ENCODE measurements around the gene DIP2C.
A peak's percentile ranks its signal among the peaks of the same experiment; 100 is the strongest.
"Not testable (repeated sequence)": the region's sequence is repeated elsewhere in the genome, so short reads cannot be mapped to it uniquely, and the experiment has no call there.

Gene DIP2C

DNA sequence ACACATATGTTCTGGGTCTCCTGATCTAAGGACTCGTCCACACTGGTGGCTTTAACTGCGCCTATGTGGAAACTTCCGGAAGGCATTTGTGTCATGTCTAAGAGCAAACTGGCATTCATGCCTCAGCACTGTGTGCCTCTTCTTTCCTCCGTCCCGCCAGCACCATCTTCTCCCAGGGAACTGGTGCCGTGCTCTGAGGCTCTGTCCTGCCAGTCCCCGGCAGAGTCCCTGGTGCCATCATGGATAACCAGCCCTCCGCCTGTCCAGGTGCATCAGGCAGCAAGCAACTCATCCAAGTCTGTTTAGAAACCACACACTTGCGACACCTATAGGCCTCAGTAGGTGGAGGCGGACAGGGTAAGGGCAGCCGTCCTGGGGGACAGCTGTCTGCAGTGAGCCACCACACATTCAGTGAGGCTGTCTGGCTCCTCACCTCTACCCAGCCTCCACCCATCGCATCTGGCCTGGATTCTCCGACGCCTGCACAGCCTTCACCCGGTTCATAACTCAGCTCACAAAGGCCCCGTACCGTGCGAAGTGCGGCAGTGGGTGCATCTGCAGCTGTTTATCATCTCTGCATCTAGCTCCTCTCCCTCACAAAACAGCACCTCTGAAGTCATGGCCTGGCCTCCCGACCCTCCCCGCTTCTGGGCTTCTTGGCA, 162.7 kb downstream of the DIP2C start:
- DNase-seq: no peak

DNA sequence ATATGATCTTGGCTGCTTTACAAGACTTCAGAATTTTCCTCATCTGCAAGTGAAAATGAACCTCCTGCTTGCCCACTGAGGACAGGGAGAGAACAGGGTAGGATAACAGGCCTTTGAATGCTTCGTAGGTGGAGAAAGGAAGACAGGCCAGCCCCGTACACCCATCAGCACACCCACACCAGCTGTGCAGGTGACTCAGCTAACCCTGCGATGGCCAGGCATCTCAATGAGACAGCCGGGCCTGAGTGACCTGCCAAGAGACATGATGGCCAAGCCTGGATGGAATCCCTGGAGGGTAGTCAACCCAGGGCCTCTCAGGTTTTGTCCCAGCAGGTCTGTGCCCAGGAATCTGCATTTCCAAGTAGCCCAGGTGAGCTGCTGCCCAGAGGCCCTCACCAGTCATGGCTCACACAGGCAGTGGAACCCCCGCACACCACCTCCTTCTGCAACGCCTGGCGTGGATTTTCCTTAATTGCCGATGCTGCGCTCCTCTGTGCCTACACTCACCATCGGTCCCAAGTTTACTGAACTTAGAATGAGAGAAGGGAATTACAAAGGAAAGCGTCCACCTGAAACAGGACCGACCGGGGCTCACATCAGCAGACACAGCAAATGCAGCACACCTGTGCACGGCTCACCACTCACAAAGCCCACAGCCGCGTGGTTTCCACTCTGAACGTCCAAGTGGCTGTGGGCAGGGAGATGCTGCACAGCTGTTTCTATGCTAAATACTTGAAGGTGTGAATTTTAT, 163.7 kb downstream of the DIP2C start:
- no peak for DNase-seq

DNA sequence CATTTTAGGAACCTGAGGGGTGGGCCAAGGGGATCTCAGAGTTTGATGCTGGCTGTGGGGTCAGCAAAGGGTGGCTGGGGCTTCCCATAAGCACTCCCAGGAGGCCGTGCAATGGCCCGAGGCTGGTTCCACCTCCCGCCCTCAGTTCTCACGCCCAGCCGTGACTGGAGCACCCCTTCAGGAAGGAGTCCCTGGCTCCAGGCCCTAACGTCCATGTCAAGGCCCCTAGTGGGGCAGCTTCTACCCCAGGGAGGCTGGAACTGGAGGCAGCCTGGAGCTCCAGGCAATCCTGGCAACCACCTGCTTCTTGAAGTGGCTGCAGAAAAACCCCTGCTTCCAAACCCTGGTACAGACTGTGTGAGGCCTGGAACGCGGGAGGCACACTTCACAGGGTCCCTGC, 165.5 kb downstream of the DIP2C start:
- no peak for DNase-seq

DNA sequence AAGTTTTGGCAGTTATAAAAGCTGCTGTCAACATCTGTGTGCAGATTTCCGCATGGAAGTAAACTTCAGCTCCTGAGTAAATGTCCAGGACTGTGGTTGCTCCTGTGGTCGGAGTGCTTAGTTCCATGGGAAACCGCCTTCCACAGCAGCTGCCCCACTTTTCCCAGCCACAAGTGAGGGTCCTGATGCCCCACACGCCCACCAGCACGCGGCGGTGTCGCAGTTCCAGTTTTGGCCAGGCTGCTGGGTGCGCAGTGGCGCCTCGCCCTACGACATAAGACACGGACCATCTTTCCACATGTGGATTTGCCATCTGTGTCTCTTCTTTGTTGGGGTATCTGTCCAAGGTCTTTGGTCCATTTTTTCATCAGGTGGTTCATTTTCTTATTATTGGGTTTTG, 167.1 kb downstream of the DIP2C start:
- no peak for DNase-seq

DNA sequence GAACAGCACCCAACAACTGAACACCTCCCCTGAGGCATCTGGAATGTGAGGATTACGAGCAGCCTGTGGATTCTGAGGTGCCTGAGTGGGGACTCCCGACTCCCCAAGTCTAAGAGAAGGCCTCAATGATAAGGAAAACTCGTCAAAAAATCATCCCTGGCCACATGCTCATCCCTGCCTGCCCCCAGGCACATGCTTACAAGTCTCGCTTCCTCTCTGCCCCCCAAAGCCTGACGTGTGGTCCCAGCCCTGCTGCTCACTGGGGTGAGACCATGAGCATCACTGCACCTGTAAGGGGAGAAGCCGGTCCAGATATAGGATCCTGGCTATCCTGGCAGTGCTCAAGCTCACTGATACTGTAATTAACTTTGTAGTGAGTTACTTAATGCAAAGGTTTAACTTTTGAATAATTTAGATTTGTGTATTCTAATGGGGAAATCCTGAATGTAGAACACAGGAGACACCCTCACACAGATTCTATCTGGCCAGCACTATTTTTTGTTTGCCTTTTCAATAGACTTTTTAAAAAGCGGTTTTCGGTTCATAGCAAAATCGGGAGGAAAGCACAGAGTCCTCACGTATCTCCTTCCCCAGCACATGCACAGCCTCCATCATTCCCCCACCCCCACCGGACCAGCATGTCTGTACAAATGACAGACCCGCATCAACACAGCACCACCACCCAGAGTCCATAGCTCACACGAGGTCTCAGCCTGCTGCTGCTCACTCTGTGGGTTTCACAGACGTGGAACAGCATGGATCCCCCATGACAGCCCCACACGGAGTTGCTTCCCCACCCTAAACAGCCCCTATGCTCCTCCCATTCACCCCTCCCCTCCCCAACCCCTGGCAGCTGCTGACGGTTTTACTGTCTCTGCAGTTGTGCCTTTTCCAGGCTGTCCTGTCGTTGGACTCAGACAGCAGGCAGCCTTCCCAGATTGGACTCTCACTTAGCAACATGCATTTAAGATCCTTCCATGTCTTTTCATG, 167.9 kb downstream of the DIP2C start:
- DNase-seq: no peak

DNA sequence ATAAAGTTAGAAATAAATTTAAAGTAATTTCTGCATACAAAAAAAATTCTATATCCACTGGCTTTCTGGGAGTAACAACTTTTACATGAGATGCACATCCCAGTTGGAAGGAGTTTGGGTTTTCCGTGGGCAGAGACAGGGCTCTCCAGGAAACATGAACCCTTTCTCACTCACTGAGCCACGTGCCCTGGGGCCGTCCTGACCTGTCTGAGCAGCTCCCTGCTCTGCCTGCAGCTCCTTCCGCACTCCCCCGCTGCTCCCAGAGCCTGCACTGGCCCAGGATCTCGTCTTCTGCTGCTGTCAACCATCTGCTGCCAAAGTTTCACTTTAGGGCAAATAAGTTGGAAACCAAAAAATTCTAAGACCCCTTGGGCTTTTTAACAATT, 169.1 kb downstream of the DIP2C start:
- no peak for DNase-seq

DNA sequence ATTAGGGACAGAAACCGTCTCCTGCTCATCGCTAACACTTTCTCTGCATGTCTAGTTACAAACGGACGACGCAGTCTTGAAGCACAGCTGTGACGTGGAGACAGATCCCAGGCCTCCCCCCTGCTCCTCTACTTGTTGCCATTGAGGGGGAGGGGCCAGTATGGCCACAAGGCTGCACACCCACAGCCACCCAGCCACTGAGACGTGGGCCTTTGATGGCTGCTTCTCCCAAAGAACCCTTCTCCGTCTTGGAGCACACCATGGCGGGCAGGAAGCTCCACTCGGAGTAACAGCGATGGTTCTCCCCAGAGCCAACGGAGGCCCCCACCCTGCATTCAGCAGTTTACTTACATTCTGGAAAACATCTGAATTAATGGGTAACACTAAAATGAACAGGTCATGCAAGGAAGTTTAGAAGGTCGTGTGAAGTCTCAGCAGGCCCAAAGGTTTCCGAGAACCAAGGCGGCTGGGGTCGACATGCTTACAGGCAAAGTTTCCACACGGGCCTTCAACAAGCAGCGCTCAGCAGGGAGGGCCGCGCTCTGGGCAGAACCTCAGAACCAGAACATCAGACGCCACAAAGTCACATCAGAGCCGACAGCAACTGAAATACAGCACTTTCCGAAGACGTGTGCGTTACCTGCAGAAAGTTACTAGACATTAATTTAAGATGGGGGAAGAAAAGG, 169.6 kb downstream of the DIP2C start:
- DNase-seq: no peak

DNA sequence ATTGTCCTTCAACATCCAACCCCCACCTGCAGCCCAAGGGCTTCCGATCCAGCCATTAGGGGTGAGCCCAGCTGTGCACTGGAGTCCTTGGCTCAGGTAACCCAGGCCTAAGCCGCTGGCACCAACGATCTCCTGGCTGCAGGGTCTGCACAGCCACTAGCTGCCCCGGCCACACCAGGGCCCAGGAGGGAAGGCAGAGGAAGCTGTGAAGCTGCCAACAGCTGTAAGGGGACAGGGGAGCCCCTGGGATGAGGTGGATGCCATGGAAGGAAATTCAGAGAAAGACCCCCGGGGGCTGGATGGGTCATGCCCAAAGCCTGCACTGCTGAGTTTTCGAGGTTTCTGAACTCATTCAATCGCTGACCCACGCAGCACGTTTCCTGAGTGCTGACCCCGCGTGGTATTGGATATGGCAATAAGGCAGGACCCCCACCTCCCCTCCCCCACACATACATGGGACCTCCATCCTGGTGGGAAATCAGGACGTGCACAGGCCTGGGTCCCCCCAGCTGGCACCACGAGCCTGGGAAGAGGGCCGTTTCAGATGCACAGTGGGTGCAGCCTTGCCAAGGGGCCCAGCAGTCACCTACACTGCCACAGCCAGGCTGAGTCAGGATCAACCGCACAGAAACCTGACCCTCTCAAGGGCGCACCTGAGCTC, 170.3 kb downstream of the DIP2C start:
- DNase-seq: no peak

DNA sequence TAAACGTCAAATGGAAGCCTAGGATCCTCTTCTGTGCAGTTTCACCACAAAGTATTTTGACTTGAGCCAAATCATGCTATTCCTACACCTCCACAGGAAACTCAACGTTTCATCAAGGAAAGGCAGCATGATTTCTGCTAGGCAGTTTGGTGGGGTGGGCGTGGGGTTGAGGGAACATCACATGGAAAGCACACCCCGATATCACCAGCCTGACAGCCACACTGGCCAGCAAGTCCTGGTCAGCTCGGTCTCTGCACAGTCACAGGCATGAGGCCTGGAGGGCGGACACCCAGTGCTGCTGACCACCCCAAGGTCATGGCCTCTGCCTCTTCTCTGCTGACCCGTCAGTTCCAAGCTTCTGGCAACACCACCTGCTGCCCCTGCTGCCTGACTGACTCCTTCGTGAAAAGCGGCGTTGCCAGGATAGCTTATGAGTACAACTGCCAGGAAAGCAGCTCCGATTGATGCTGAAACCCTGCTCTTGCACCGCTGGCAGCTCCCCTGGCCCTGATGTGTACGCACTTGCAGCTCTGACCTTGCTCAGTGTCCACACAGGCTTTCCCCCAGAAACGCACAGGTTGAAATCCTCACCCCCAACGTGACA, 171.5 kb downstream of the DIP2C start:
- no peak for DNase-seq

DNA sequence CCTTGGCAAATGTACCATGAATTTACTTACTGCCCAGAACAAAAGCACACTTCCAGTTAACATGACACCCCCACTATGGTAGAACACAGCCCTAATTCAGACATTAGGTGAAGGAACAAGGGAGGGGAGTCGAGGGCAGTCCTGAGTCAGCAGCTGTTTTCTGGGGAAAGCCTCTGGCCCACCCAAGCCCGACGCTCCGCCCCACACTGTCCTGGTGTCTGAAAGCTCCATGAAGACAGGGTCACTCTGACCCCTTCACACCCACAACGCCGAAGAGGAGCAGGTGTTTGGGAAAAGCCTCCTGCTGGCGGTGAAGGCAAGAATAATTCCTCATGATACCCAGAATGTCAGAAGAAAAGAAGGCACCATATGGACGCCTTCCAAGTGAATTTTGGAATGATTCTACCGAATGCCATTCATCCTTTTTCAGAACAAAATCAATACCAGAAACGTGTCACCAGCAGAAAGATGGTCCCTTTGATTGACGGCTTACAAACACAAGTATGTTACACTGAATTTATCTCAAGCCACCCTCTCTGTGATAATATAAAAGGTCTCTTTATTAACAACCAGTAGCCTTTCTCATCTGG, 172.1 kb downstream of the DIP2C start:
- no peak for DNase-seq

DNA sequence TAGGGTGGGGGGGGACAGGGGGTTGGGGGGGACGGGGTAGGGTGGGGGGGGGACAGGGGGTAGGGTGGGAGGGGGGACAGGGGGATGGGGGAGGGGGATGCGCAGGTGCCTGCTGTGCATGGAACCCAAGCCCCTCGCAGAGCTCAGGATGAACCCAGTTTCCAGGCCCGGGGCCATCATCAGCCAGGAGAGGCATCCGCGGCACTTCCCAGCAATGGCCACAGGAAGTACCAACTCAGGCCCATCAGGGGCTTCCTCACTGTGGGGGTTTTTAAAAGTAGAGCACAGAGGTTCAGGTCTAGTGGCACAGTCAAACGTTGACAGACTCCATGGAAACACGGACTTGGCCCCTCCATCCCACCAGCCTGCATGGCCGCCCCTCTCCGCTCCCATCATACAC, 172.7 kb downstream of the DIP2C start:
- DNase-seq: no peak

DNA sequence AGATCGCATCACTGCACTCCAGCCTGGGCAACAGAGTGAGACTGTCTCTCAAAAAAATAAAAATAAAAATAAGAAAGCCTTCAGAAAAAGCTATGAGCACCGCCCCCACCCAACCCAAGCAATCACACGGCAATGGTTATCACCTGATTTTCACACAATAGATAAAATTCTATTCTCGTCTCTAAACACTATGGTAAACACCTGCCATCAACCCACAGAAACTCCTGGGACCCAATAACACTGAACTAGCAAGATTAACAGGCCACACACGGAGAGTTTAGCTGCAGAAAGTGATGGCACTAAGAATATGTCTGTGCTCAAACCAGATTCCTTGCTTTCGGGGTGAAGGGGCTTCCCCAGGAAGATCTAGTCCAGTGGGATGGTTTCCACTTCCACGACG, 173.8 kb downstream of the DIP2C start:
- DNase-seq: no peak

DNA sequence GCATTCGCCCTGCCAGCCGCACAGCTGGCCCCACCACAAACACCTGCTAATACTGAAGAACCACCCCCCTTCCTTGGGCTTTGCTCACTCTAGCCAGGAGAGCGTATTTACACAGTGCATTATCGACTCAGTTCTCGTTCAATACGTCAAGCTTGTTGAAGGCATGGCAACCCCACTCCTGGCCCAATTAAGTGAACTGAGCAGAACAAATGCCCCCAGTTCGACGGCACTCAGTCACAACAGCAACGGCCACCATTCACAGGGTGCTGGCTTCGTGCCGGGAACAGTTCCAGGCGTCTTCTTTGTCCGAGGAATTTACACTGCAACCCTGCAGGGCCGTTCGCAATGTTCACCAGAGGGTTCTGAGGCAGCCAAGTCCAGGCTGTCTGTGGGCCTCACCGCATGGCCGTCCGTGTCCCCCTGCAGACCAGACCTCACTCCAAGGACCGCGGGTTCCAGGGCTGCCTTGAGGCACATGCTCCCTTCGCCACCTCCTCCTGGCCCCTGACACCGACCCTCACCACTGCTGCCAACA, 175.3 kb downstream of the DIP2C start:
- no peak for DNase-seq

DNA sequence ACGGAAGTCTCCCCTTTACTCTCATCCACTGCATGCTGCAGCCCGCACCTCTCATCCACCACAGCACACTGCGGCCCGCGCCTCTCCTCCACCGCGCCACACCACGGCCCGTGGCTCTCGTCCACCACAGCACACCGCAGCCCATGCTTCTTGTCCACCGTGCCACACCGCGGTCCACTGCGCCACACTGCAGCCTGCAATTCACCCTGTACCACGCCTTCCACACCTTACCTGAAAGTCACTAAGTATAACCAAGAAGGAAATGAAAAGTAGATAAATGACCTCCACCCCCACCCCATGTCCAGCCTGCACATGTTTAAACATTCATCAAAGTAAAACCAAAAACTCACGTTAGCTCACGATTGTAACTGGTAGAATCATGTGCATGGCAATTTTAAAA, 176.1 kb downstream of the DIP2C start:
- no peak for DNase-seq

DNA sequence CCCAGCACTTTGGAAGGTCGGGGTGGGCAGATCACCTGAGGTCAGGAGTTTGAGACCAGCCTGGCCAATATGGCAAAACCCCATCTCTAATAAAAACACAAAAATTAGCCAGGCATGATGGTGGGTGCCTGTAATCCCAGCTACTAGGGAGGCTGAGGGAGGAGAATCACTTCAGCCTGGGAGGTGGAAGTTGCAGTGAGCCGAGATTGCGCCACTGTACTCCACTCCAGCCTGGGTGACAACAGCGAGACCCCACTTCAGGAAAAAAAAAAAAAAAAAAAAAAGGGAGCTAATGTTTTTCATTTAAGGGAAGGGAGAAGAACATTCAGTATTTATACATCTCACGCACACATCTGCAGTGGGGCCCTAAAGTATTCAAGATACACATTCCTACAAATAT, 176.8 kb downstream of the DIP2C start:
- DNase-seq: not testable (repeated sequence)

DNA sequence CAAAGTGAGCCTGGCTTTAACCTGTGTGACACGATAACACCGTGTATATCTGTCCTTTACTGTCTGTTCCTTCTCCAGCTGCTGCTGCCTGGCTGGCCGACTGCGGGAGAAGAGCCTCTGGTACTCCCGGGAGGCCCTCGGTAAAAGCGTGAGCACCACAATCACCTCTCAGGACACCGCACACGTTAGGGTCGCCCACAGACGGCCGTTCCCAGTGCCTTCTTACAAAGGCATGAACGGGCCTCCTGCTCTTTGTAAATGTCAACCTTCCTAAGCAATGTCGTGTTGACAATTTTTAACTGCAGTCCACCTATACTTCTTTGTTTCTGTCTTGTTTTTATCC, 177.6 kb downstream of the DIP2C start:
- no peak for DNase-seq

DNA sequence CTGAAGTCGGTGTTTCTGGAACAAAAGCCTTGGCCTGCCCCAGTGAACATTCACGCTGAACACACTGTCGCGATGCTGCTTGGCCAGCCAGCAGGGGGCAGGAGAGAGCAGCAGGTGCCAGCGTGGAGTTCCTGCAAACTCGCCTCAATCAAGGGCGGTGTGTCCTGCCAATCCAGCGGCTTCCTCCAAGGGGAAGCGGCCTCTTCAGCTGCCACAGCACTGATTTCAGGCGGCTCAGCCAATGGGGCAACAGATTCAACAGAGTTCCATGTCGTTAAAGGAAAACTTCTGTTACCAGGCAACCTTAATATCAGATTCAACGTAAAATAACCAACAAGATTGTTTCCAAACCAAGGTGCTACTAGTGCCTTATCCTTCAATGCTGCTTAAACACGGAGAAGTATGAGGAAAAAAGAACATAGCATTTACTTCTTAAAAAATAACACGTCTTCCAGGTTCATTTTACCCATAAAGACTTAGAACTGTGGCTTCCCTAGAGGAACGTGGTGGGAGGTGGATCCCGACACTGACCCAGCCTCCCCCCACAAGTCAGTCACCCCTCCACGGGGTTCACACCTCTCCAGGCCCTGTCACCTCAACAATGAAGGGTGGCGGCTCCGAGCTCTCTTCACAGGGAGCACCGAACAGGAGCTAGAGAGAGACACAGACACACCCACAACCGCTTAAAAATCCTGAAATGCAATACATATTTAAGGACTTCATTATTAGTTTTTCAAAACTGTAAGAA, 178.2 kb downstream of the DIP2C start:
- peak; percentile 81 to 90 for DNase-seq

DNA sequence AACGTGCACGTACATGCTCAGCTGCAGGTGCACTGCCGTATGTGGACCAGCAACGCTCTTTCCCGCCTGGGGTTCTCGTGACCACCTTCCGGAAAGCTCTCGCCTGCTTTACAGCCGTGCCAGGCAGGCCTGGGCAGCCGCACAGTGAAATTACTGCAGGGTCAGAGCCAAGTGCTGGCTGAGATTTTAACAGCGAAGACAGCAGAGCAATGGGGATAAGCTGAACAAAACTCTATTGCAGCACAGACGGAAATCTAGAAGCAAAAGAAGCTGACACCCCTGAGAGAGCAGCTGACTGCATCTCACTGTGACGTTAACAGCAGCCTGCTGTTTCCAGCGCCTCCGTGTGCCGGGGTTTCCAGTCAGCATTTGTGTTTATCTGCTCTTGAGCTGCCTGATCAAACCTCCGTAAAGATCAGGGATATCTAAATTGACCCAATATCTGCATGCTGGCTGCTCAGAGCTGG, 179.0 kb downstream of the DIP2C start:
- no peak for DNase-seq

DNA sequence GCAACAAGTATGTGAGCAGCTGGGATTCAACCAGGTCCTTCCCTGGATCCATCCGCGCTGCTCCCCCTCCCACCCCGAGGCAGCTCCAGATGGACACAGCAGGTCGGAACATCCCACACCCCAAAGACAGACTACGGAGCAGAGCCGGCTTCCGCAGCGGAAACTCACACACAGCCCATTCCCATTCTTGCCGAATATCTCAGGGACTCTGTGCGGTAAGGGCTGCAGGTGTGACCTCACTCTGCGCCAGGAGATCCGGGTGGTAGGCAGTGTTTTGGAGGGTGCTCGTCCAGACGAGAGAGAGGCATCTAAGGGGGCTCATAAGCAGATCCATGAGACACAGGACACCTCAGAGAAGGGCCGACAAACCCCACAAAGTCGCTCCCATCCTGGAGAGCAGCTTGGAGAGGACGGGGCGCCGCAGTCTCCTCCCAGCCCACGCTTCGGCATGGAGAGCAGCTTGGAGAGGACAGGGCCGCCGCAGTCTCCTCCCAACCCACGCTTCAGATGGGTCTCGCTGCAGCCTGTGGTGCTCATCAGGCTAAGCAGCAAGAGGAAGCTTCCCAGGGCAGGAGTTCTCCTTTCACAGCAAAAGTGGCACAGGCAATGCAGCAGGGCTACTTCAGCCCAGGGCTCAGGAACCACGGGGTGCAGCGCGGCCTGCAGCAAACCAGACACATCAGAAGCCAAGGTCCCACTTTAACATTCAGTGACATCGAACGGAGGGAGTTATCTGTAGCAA, 179.9 kb downstream of the DIP2C start:
- DNase-seq: no peak

DNA sequence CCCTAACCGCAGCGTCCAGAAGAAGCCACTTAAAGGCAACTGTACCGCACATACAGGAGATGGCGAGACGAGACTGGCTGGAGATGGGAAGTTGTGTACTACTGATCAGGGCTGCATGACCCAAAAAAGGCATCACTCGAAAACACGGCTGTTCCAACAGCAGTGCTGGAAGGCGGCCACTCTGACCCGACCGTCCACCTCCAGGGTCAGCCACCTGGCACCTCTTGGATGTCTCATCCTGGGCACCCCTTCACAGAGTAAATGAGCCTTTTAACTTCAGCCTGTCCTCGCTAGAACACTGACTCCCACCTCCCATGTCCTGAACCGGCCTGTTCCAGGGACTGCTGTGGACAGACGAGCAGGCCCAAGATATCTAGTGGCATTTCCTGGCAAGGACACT, 180.7 kb downstream of the DIP2C start:
- DNase-seq: no peak
